ENCODE measurements around the gene DCAF12. TPM values are rescaled to one million over a fixed set of nuclear protein-coding genes. Genes with fewer than 3 reads are reported as not detected.

Gene DCAF12
- total and polyA plus RNA-seq, 2 of the 8 experiments (the other 6 are each of a cell fraction or from before 2014, with no cell fraction given) = 22.7 to 29.2 TPM

GRCh38 chr9:34046784-34047379, 79.6 kb downstream of the DCAF12 start:
- Histone ChIP-seq H2BK5ac (ENCODE audit: low read depth, low read length) (no peak overlapping the region), H2BK12ac (ENCODE audit: low read depth, low read length) (no peak overlapping the region), H2BK15ac (ENCODE audit: low read length) (no peak overlapping the region), H3K36me3 (ENCODE audit: control insufficient read depth in 2 of 4, insufficient read depth in 4 of 4, low read length in 3 of 4) (0 out of 8 replicates have a peak, but pooled peaks cover 0 to 5% (median 0%) of the 10 kb centered on the region in 4 experiments), H3K4me3 (ENCODE audit: extremely low read depth in 1 of 4, insufficient read depth in 2 of 4, low read depth in 3 of 4, low read length in 4 of 4) (peak overlapping the region; percentile 16 to 97 (median 81); a peak in 6 of 8 replicates), H3K4me1 (replicated peaks in 1 of 4; ENCODE audit: control insufficient read depth in 3 of 4, insufficient read depth in 4 of 4, low read length in 3 of 4) (peaks cover 0 to 15% (median 6%) of the 10 kb centered on the region in 4 experiments; a peak in 4 of 7 replicates), H3K18ac (ENCODE audit: extremely low read depth, low read length) (no peak overlapping the region), H3K4me2 (ENCODE audit: insufficient read depth in 1 of 2, low read depth in 2 of 2, low read length in 2 of 2) (peak overlapping the region; percentile 82 to 97), H3K4ac (replicated peaks; ENCODE audit: insufficient read length, low read depth, low read length) (no peak overlapping the region), H3K27ac (ENCODE audit: low read depth, low read length) (0 out of 2 replicates have a peak overlapping the region, but pooled peaks have one; percentile 9), H3K14ac (ENCODE audit: insufficient read length) (no peak overlapping the region), H3K9ac (replicated peaks in 1 of 4; ENCODE audit: extremely low read depth in 1 of 4, low read depth in 3 of 4, low read length in 3 of 4) (peak overlapping the region in 1 of 4 experiments; percentile 33; a peak in 1 of 7 replicates), H3K9me3 (ENCODE audit: insufficient read depth in 2 of 2, low read depth in 1 of 2, low read length in 1 of 2) (no peaks in the 10 kb centered on the region), H2AK5ac (ENCODE audit: low read depth, low read length) (no peak overlapping the region), H4K91ac (replicated peaks; ENCODE audit: insufficient read length, low read length) (no peak overlapping the region), H3K23ac (ENCODE audit: insufficient read length) (no peak overlapping the region), H3K79me2 (ENCODE audit: control insufficient read depth in 1 of 2, insufficient read depth in 2 of 2, low read length in 2 of 2) (peaks cover 54 to 64% of the 10 kb centered on the region in 2 experiments), H3K27me3 (replicated peaks in 1 of 4; ENCODE audit: control insufficient read depth in 3 of 4, extremely low read depth in 1 of 4, insufficient read depth in 3 of 4, low read length in 3 of 4) (no peaks in the 10 kb centered on the region), H4K8ac (ENCODE audit: extremely low read depth, insufficient read depth, low read length) (no peak overlapping the region), H3K79me1 (ENCODE audit: low read depth, low read length) (0 out of 2 replicates have a peak, but pooled peaks cover 3% of the 10 kb centered on the region), H4K5ac (ENCODE audit: insufficient read length, low read depth, low read length) (no peak overlapping the region), H2BK120ac (replicated peaks; ENCODE audit: low read depth, low read length) (no peak overlapping the region), H4K20me1 (replicated peaks in 1 of 2; ENCODE audit: control insufficient read depth in 1 of 2, insufficient read depth in 2 of 2, low read length in 2 of 2) (peaks cover 0 to 5% of the 10 kb centered on the region in 2 experiments), H2AFZ (ENCODE audit: low read length) (no peak overlapping the region), H3K23me2 (ENCODE audit: low read depth, low read length) (no peaks in the 10 kb centered on the region), H2BK20ac (ENCODE audit: low read length) (no peak overlapping the region), H3K56ac (replicated peaks; ENCODE audit: insufficient read length, low read depth, low read length) (no peak overlapping the region)
- 81% methylated on average over 5 of the region's 5 CpGs; no CpG with 5 or more reads in 1 of the 2 experiments for WGBS, 2 experiments (ENCODE audit: extremely low coverage in 1 of 2, insufficient coverage in 1 of 2, insufficient read length in 1 of 2, insufficient replicate concordance in 2 of 2, low coverage in 1 of 2, low lambda C conversion rate in 2 of 2, missing lambda C conversion rate in 1 of 2)
- ChIA-PET POLR2A (ENCODE audit: partially characterized antibody) (interaction anchor here (0.6 to 2.9 kb wide), 6 partner anchors 10 to 155 kb away, joined by 3 to 21 read pairs (median 8); no protein-coding TSS in a partner anchor), CTCF (ENCODE audit: partially characterized antibody) (interaction anchor here (0.7 to 1.4 kb wide), 4 partner anchors 14 to 197 kb away, joined by 3 to 7 read pairs (median 4); no protein-coding TSS in a partner anchor)
- no peak for DNase-seq (ENCODE audit: low read depth in 1 of 2, low spot score in 2 of 2)
- TF ChIP-seq RNF2 (IDR thresholded peaks at IDR 0.05; ENCODE audit: borderline replicate concordance, low read depth, low read length, missing control alignments, poor library complexity, severe bottlenecking) = no peak
- TF ChIP-seq ASH2L (IDR thresholded peaks at IDR 0.05; ENCODE audit: low read length) = no peak
- TF ChIP-seq SP4 (IDR thresholded peaks at IDR 0.05; ENCODE audit: low read length) = no peak
- TF ChIP-seq SP1 (IDR thresholded peaks at IDR 0.05; ENCODE audit: low read depth, low read length) = no peak
- TF ChIP-seq BACH1 (IDR thresholded peaks at IDR 0.05; ENCODE audit: low read length) = no peak
- FAIRE-seq = no peak
